ENCODE data around the gene NPM3.
"Not testable (repeated sequence)": the region's sequence is repeated elsewhere in the genome, so short reads cannot be mapped to it uniquely, and the experiment has no call there.

The NPM3 gene

DNA sequence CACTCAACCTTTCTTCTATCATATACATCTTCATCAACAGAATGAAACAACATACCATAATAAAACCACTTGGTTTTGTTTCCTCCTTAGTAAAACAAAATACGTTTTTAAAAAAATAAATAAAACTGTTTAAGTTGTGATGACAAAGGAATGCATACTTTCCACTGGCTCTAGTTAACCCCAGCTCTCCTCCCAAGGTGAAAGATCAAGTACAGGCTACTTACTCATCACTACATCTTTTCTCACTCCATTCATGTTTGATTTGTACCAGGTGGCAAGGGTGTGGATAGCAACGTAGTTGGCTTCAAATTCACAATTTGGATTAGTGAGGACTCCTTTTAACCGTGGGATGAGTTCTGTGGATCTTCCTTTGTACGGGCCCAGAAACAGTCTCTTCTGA is 20.3 kb upstream of the NPM3 start:
- no peak for DNase-seq

DNA sequence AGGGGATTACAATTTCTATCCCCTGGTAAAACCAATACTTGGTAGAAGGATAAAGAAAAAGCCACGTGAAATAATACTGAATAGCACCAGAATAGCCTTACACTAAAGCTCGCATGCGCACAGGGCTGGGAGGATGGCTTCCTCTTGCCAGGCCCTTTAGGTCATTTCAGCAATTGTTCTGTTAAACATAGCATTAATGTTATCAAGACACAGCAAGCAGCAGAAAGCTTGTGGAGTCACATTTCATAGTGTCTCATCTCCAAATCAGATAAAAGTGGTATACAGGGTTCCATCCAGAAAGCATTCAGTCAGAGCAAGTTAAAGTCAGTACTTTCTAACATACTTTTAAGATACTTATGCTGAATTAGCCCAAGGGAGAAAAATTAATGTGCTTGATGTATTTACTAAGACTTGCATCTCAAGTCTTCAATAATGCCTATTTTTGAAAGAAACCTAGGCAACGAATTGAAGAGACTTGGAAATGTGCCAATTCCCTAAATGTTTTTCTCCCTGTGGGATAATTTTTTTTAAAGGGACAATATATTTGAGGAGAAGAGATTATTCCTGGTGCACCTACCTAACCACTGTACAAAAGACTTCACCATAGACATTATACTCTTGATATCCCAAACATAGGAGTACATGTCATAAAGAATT is 14.3 kb upstream of the NPM3 start:
- DNase-seq, result no peak

DNA sequence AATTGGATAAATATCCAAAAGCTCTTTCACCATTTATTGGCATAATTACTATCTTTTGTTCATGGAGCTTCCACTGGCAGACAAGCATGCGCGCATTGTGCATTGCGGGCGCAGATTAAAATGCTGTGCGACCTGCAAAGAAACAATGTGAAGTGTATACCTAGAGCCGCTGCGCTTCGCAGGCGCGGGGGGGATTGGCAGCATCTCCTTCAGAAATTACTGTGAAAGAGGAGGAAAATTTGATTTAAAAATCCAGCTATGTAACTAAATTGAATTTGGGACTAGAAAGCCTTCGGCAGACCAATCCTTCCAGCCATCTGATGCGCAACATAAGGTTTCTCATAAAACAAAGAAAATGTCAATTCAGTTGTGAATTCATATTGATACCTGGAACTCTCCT is 10.3 kb upstream of the NPM3 start:
- DNase-seq, result no peak

DNA sequence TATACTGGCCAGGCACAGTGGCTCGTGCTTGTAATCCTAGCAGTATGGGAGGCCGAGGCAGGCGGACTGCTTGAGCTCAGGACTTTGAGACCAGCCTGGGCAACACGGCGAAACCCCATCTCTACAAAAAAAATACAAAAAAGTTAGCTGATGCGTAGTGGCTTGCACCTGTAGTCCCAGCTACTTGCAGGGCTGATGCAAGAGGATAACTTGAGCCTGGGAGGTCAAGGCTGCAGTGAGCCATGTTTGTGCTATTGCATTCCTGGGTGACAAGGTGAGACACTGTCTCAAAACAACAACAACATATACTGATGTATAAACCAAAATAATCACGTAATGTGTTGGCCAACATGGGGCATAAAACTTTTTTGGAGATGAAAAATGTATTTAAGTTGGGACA is 6.4 kb upstream of the NPM3 start:
- DNase-seq, result no peak

DNA sequence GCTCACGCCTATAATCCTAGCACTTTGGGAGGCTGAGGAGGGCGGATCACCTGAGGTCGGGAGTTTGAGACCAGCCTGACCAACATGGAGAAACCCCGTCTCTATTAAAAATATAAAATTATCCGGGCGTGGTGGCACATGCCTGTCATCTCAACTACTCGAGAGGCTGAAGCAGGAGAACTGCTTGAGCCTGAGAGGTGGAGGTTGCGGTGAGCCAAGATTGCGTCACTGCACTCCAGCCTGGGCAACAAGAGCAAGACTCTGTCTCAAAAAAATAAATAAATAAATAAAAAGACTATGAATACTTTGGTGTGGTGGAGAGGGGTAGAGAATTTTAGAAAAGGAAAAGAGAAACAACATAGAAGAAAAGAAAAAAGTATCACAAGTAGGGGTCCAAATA is 6.0 kb upstream of the NPM3 start:
- DNase-seq, result not testable (repeated sequence)

DNA sequence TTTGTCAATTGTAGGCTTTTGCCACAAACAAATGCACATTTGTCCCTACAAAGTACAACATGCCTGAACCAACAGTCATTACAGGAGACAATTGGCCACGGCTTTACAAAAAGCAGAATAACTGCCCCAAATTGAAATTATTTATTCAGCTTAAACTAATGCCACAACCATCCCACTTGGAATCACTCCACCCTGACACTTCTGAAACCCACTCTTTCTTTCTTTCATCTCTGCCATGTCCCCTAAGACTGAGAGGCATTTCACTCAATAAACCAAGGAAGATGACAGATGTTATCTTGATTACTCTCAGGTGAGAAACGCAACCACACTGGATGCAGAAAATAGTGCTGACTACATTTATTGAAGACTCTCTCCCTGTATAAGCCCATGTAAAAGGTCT is 2.6 kb upstream of the NPM3 start:
- no peak for DNase-seq

DNA sequence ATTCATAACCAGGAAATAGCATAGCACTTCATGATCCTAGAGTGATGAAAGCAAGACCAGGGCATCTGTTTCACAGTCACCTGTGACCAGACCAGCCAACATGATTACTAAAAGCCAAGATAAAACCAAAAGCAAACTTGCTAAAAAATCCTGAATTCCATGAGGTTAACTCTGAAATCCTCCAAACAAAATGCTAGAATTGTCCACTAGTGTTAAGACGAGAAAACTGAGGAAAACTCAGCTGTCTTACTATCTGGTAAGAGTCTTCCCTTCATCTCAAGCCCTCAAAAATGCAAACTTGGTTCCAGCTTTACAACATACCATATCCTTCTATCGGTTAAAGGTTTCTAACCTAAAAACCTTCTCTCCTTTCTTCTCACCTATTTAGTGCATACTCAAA is 1.3 kb upstream of the NPM3 start:
- no peak for DNase-seq

DNA sequence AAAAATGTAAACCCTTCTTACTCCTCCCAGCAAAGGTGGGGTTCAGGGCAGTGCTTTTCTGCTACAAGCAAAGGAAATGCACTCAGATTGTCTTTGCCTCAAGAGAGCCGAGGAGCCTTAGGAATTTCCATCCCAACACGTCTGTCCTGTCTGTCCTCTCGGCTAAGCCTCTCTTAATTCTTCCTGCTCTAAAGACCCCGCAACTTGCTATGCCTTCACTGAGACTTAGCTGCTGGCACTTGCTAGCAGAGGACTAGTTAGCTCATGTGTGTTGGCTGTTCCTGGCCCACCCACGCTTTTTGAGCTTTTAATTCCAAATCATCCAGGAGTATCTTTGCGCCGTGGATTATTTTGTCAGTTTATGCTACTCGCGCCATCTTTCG is 481 bp upstream of the NPM3 start:
- DNase-seq, result no peak

DNA sequence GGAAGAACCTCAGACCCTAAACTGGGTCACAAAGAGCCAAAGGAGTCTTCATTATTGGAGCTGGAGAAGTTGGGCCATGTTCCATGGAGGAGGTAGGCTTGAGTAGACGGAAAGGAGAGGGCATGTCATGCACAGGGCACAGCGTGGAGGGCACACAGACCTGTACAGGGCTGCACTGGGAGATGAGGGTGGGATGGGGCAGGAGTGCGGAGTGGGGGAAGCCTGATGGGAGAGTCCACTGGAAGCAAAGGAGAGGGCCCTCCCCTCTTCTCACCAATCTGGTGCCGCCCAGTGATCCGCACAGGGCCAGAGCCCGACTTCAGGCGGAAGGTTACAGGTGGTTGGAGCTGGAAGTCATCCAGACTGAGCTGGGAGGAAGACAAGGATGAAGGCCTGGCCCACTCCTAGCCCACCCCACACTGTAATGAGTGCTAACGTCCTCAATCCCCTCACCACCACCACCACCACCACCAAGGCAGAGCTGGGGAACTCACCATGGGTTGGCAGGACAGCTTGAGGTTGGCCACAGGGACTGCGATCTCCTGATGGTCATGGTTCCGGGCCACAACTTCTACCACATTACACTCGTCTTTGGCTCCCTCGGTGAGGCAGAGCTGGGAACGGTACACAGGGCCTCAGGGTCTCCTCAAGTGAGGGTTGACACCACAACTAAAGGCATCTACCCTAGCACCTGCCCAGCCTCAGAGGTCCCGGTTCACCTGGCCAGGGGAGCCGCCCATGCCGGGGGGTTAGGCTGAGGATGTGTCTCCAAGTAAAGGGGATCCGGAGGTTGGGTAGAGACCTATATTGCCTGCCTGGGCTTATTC is 1.0 kb downstream of the NPM3 start:
- DNase-seq, result no peak

DNA sequence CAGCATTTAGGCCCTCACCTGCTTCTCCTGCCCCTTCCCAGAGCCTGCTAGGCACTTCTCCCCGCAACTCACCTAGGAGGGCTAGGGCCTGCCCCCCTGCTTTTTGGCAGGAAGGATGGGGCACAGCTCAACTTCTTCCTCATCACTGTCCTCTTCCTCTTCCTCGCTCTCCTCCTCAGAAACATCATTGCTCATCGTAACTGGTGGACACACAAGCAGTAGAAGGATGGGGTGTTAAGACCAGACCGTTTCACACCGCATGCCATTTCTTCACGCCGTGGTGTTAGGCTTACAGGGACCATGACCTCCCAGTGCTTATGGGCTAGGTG is 1.6 kb downstream of the NPM3 start:
- no peak for DNase-seq

DNA sequence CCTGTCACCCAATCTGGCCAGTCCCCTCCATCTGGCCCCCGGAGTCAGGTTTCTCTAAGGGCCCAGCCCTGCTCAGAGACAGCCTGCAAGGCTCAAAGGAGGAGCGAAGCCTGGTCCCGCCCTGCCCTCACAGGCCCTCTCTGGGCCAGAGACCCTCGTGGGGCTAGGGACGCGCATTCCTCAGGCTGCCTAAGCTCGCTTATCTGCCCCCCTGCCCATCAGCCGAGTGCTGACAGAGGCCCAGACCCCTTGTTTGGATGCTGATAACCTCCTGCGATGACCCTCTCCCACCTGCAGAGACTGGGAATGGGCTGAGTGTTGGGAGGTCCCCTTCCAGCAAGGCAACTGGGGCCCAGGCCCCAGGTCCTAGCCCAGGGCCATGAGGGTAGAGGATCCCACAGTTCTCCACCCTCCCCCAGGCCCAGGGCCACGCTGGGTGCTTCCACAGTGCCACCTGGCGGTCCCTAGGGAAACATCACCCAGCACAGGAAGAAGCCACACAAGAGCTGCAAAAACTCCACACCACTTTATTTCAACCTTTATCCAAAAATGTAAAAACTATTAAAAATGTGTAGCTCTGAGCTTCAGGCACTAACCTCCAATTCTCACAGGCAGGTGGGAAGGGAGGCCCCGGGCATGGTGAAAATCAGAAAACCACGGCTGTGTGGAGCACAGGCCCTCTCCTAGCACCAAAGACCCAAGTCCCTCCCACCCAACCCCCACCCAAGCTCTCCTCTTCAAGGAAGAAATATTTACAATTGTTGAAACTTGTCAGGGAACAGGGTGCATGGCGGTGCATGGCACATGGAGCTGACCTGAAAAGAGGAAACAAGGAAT is 2.2 kb downstream of the NPM3 start:
- no peak for DNase-seq

DNA sequence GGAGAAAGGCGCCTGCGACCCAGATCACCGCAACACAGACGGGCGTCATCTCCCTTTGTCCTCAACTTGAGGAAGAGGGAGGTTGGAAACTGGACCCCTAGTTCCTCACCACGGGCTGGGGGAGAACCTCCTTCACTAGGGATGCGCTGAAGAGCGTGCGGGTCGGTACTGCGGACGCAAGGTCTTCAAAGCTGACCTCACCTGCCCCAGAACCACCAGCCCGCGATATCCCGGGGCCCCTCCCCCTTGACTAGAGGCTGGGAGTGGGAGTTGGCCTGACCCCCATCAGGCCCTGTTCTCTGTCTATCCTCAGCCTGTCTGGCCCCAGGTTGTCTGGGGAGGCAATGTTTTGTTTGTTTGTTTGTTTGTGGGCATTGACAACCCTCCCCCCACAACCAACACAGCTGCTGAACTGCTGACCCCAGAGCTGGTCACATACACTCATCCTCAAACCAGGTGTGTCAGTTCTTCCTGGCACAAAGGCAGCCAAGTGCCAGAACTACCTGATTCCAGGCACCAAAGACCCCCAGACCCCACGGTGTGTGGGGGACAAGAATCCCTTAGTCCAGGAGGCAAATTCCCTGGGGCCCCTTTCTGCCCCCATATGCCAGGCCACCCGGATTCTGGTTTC is 2.9 kb downstream of the NPM3 start:
- no peak for DNase-seq

DNA sequence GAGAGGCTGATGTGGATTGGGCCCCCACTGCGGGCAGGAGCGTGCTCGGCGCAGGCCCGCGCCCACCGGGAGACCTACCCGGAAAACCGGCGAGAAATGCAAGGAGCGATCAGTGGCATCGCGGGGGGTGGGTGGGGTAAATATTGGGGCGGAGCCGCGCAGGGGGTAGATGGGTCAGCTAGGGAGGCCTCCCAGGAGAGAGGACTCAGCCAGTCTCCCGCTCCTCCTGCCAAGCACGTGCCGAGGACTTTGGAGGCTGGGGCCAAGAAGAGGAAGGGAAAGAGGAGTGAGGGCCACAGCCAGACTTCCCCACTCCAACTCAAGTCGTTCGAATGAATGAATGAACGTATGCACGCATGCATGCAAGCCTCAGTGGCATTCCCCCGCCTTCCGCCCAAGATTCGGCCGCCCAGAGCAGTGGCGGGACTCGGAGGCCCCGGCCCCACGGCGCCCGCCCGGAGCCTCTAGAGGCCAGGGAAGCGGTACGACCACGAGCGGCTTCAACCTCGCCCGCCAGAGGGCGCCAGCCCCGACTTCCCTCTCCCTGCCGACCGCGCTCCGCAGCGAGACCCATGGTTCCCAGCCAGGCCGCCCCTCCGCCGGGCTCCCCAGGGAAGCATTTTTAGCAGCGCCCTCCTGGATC is 3.6 kb downstream of the NPM3 start:
- peak; percentile 13 for DNase-seq

DNA sequence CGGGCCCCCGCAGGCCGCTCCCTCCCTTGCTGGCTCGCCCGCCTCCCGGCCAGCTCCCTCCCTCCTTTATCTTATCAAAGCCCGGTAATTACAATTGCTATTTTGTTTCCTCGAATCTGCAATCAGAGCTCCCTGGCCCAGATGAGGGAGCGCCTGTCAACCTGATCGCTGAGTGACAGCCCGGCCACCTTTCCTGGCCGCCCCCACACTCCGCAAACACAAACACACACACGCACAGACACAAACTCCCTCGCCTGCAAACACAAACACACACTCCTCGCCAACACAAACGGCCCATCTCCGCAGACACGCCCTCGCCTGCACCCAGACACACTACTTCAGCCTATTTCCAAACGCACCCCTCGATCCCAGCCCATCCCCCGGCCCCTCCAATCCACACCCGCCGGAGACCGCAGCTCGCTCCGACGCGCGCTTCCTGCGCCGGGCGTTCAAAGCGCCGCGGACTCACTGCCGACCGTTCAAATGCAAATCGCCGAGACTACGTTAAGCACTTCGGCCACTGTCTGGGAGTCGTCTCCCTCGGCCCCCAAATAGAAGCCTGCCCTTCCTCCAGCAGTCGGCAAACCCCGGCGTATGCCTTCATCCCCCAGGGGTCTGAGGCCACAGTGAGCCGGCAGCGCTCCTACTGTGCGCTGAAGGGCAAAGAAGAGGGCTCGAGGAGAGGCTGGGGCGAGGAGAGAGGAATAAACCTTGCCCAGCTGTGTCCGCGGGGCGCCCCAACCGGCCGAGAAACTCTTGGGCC is 4.3 kb downstream of the NPM3 start:
- no peak for DNase-seq

DNA sequence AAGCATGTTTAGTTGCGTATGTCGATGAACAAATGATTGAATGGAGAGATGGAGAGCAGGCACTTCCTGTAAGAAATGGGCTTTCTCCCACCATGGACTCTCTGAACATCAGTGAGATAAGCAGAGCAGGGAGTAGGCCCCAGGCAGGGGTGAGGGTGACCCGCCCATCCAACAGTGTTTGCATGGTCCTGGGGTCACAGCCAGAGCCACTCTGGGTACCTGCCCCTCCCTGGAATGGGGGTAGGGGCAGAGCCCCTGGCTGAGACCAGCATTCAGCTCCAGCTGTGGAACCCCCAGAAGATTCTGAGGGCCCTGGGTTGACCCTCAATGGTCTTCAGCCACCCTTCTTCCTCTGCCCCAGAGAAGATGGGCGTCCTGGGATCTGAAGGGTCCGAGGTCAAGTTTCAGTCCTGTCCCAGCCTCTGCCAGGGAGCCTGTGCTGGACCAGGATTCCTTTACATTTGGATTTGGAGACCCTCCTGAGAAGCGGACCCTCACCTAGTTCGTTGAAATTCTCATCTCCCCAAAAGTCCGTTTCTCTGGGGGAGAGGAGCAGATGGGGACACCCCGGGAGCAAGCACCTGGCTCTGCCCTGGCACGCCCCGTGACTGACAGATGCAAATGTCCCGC is 5.0 kb downstream of the NPM3 start:
- no peak for DNase-seq

DNA sequence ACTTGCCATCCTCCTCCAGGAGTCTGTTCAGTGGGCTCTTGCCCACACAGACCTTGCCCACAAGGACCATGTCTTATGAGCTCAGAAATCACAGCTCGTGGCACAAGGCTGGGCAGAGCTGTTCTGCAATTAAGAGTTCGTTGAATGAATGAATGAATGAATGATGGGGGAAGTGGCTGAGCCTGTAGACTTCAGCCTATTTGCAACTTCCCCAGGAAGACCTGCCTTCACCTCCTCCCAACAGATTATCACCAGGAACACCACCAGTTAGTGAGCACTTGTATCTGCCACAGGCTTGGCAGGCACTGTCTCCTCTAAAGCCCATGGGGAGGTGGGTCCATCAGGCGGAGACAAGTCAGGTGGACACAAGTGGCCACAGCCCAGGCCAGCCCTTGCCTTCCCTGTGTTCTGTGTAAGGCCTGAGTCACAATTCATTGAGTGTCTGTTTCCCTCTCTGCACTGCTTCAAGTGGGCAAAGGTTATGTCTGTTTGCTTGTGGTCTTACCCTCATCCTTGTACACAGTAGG is 5.6 kb downstream of the NPM3 start:
- DNase-seq, result no peak

DNA sequence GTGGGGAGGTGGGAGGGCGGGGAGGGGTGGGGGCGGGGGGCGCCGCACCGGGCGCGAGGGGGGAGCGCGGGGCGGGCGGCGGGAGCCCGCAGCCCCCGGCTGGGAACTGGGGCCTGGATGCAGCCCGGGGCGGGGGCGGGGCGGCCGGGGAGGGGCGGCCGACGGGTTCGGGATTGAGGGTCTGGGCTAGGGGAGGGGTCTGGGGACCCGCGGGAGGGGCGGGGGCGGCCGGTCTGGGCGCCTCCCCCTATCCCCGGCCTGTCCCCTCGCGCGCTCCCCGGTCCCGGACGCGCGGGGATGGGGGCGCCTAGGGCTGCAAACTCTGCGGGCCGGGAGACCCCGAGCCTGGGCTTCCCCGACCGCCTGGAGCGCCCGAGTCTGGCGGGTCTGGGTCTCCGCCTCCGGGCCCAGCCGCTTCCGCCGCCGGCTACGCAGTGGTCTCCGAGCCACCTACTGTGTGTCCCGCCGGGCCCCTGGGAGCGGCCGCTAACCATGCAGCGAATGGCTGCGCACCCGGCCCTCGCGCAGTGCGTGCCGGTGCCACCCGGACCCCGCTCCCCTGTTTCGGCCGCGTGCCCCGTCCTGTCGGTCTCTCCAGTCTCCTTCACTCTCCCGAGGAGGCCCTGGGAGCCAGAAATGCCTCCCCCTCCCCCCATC is 7.0 kb downstream of the NPM3 start:
- no peak for DNase-seq

DNA sequence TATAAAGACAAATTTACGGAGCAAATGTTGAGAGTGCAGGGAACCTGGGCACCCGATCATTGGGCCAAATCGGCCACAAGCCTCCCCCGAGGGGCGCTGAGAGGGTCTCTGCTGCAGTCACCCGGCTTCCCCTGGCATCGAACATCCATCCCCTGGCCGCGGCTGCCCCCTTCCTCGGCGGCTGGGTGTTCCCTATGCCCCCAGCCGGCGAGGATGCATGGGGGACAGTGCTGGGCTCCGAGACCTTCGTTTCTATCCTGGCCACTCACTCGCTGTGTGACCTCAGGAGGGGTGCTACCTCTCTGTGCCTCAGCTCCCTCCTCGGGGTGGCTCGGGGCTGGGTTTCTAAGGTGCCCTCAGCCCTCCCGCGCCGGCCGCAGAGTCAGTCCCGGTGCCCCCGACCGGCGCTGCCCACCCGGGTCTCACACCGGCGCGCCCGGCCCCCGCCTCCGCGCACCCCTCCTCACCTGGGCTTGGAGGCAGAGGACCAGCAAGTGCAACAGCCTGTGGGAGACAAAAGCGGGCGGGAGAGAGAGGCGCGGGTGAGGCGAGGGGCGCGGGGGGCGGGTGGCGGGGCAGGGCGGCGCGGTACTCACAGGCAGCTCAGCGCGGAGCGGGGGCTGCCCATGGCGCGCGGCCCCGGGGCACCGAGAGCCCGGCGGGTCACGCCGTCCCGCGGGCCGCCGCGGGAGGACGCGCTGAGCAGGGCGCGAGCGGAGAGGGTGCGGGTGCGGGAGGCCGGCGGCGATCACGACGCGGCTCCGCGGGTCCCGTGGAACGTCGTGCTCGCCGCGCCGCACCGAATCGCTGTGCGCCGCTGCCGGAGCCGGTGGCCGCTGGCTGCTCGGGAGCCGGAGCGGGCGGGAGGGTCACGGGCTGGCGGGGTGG is 7.7 kb downstream of the NPM3 start, which contains the start of gene FGF8:
Gene FGF8 (minus strand): TSS at position 842 of the 888 bp plus-strand sequence. CDS start 214 bp downstream, at position 628.
- DNase-seq, result no peak

DNA sequence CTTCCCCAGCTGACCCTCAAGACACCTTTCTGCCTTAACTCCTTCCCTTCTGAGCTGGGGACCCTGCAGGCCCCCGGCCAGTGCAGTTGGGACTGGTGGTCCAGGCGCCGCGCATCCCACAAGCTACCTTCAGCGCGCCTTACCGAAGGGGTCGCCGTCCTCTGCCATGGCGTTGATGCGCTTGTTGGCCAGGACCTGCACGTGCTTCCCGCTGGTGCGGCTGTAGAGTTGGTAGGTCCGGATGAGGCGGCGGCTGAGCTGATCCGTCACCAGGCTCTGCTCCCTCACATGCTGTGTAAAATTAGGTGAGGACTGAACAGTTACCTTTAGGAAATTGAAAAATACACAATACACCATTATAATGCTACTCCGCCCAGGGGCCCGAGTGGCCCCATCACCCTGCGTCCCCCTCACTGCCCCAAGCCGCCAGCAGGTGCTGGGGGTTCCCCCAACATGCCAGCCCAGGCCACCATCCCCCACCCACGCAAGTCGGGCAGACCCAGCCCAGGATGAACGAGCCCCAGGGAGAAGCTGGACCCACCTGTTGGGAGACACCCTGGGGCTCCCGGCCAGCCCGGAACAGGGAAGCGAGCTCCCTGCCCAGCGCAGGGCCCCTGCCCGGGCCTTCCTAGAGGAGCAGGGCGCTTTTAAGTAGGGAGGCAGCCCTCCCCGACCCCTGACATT is 8.5 kb downstream of the NPM3 start:
- DNase-seq, result no peak

All from NCI-H774 (cell line).